PC-3 (cell line): ENCODE results near the gene FGGY. TPM values are rescaled to one million over a fixed set of nuclear protein-coding genes. Genes with fewer than 3 reads are reported as not detected.
"Not testable (repeated sequence)": the region's sequence is repeated elsewhere in the genome, so short reads cannot be mapped to it uniquely, and the experiment has no call there.

Experiments used
- ATAC-seq: fragments of 200-7000 bp; cut with Tn5 transposase; 2 replicates; pipeline ENCODE4 v1.9.1; 2020; ENCODE audit warnings: mild to moderate bottlenecking, moderate library complexity
- BruUV-seq: library from RNA; stranded (reverse); fragments of 400-500 nt; replicated peaks from 2 replicates; lab custom pipeline; 2021; lab: Mats Ljungman, UMichigan
- CTCF ChIA-PET: fragments of 300-600 bp; sonication (Branson Sonifier 250); formaldehyde crosslinking; loops from one replicate; lab custom pipeline; 2022; ENCODE audit warnings: antibody characterized with exemption; lab: Charles Lee
- POLR2A ChIA-PET: fragments of 300-600 bp; sonication (Branson Sonifier 250); formaldehyde crosslinking; loops from one replicate; lab custom pipeline; 2022; ENCODE audit warnings: antibody characterized with exemption; ENCODE audit not compliant: unreplicated experiment; lab: Charles Lee
- DNase-seq: peaks from one replicate; pipeline ENCODE4 v3.0.0-alpha.2; 2015
- H2AFZ ChIP-seq: fragments of 300-600 bp; sonication (generic); 2 replicates; pipeline ENCODE4 v1.6.0; 2016; ENCODE audit warnings: antibody characterized with exemption, low read length
- H3F3A ChIP-seq: fragments of 300-600 bp; sonication (generic); one replicate; pipeline ENCODE4 v1.6.0; 2017; ENCODE audit warnings: antibody characterized with exemption, low read length, control low read depth, mild to moderate bottlenecking; ENCODE audit not compliant: unreplicated experiment
- H3K27ac ChIP-seq: fragments of 300-600 bp; sonication (generic); 2 replicates; pipeline ENCODE4 v1.5.1; 2016; ENCODE audit warnings: mild to moderate bottlenecking, low read length
- H3K27me3 ChIP-seq: fragments of 300-600 bp; sonication (generic); 2 replicates; pipeline ENCODE4 v1.6.1; 2016; ENCODE audit warnings: low read length, mixed read lengths
- H3K36me3 ChIP-seq: fragments of 300-600 bp; sonication (generic); 2 replicates; pipeline ENCODE4 v1.6.1; 2016; ENCODE audit warnings: low read depth, mixed run types, low read length, mixed read lengths
- H3K4me1 ChIP-seq: fragments of 300-600 bp; sonication (generic); 2 replicates; pipeline ENCODE4 v1.5.1; 2016; ENCODE audit warnings: low read length; ENCODE audit not compliant: insufficient read depth
- H3K4me2 ChIP-seq: fragments of 300-600 bp; sonication (generic); 2 replicates; pipeline ENCODE4 v1.6.0; 2016; ENCODE audit warnings: low read length
- H3K4me3 ChIP-seq: fragments of 300-600 bp; sonication (generic); 2 replicates; pipeline ENCODE4 v1.5.1; 2016; ENCODE audit warnings: mild to moderate bottlenecking, low read length, mixed read lengths
- H3K79me2 ChIP-seq: fragments of 300-600 bp; sonication (generic); 2 replicates; pipeline ENCODE4 v1.6.1; 2017; ENCODE audit warnings: low read length, mixed read lengths
- H3K9ac ChIP-seq: fragments of 300-600 bp; sonication (generic); 2 replicates; pipeline ENCODE4 v1.6.0; 2016; ENCODE audit warnings: mild to moderate bottlenecking, low read length
- H3K9me2 ChIP-seq: fragments of 300-600 bp; sonication (generic); replicated peaks from 2 replicates; pipeline ENCODE4 v1.6.1; 2016; ENCODE audit warnings: mixed run types, low read length, mixed read lengths
- H3K9me3 ChIP-seq: fragments of 300-600 bp; sonication (generic); 2 replicates; pipeline ENCODE4 v1.6.1; 2016; ENCODE audit warnings: low read length, mixed read lengths
- H4K20me1 ChIP-seq: fragments of 300-600 bp; sonication (generic); 2 replicates; pipeline ENCODE4 v1.6.1; 2016; ENCODE audit warnings: low read length, mixed read lengths
- EZH2 ChIP-seq: fragments of 300-600 bp; sonication (generic); IDR thresholded peaks from one replicate; pipeline ENCODE4 v1.6.1; 2017; ENCODE audit warnings: antibody characterized with exemption, mild to moderate bottlenecking, low read length; ENCODE audit not compliant: unreplicated experiment
- EZH2phosphoT487 ChIP-seq: fragments of 300-600 bp; sonication (generic); IDR thresholded peaks from 2 replicates; pipeline ENCODE4 v1.6.1; 2018; ENCODE audit warnings: mild to moderate bottlenecking, antibody characterized with exemption, low read length, borderline replicate concordance
- intact Hi-C: fragments of 100-400 bp; cut with micrococcal nuclease; formaldehyde crosslinking; loops from 2 replicates; pipeline ENCODE4 v1.9.0; 2023
- total RNA-seq: library from RNA; depleted of rRNA; stranded (reverse); fragments of >200 nt; gene quantifications from 2 replicates; pipeline ENCODE4 v1.2.3, GENCODE V29; 2014
- TF ChIP-seq, protein P1 (sequence below): fragments of 300-600 bp; sonication (generic); conservative IDR thresholded peaks from 2 replicates; pipeline ENCODE4 v1.5.1; 2017; ENCODE audit warnings: antibody characterized with exemption, low read depth, mild to moderate bottlenecking, low read length

FGGY gene
- total RNA-seq, 1 experiment from 2014 or later, result 7.4 TPM

GRCh38 chr1:59580257-59580656 lies 283.4 kb downstream of the FGGY start:
- H3K79me2 ChIP-seq, result no peaks in the 10 kb centered on the region
- H3K4me2 ChIP-seq, result no peak overlapping the region
- no peak for ATAC-seq
- H3K4me1 ChIP-seq, result no peaks in the 10 kb centered on the region
- no peak overlapping the region for H2AFZ ChIP-seq
- TF ChIP-seq, protein P1, sequence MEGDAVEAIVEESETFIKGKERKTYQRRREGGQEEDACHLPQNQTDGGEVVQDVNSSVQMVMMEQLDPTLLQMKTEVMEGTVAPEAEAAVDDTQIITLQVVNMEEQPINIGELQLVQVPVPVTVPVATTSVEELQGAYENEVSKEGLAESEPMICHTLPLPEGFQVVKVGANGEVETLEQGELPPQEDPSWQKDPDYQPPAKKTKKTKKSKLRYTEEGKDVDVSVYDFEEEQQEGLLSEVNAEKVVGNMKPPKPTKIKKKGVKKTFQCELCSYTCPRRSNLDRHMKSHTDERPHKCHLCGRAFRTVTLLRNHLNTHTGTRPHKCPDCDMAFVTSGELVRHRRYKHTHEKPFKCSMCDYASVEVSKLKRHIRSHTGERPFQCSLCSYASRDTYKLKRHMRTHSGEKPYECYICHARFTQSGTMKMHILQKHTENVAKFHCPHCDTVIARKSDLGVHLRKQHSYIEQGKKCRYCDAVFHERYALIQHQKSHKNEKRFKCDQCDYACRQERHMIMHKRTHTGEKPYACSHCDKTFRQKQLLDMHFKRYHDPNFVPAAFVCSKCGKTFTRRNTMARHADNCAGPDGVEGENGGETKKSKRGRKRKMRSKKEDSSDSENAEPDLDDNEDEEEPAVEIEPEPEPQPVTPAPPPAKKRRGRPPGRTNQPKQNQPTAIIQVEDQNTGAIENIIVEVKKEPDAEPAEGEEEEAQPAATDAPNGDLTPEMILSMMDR, result no peak
- TF ChIP-seq EZH2phosphoT487, result no peak
- TF ChIP-seq EZH2, result no peak
- no peaks in the 10 kb centered on the region for H3K36me3 ChIP-seq
- intact Hi-C loops, result no loop called here
- no peak overlapping the region for H3K4me3 ChIP-seq
- H3F3A ChIP-seq, result no peaks in the 10 kb centered on the region
- H3K9me2 ChIP-seq, result no peaks in the 10 kb centered on the region
- no peaks in the 10 kb centered on the region for H3K9me3 ChIP-seq
- no peaks in the 10 kb centered on the region for H4K20me1 ChIP-seq
- BruUV-seq, result no TSS peak
- H3K27me3 ChIP-seq, result no peaks in the 10 kb centered on the region
- ChIA-PET CTCF (no interaction called here), POLR2A (no interaction called here)
- no peak overlapping the region for H3K9ac ChIP-seq
- H3K27ac ChIP-seq, result no peak overlapping the region
- DNase-seq, result no peak

DNA sequence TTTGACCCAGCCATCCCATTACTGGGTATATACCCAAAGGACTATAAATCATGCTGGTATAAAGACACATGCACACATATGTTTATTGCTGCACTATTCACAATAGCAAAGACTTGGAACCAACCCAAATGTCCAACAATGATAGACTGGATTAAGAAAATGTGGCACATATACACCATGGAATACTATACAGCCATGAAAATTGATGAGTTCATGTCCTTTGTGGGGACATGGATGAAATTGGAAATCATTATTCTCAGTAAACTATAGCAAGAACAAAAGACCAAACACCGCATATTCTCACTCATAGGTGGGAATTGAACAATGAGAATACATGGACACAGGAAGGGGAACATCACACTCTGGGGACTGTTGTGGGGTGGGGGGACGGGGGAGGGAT lies 295.5 kb downstream of the FGGY start:
- H3K9ac ChIP-seq, H3K27me3 ChIP-seq, H3K4me3 ChIP-seq, H3K79me2 ChIP-seq, CTCF ChIA-PET, H3F3A ChIP-seq, H2AFZ ChIP-seq, POLR2A ChIA-PET, H3K9me3 ChIP-seq, H4K20me1 ChIP-seq, H3K4me2 ChIP-seq, DNase-seq, BruUV-seq, ATAC-seq, H3K9me2 ChIP-seq, H3K27ac ChIP-seq, H3K36me3 ChIP-seq: not testable (repeated sequence)
- peaks cover 25% of the 10 kb centered on the region for H3K4me1 ChIP-seq
- intact Hi-C loops, result loop anchor here (10.0 kb wide), 1 partner anchor 808 kb away; the partner anchor contains the start of gene JUN

DNA sequence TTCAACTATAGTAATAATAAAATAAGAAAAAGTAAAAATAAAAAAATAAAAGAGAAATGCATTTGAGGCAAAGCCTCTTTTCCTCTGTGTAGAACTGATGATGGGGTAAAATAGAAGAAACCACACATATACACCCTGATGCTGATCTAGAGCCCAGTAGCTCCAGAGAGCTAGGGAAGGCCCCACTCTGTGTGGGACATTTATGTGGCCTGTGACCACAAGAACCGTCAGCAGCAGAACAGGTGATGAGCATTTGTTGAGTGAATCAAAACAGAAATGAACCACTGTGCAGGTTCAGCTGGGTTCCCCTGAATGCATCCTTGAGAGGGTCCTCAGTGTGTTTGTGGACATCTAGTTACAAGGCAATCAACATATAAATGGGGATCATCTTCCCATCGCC lies 296.0 kb downstream of the FGGY start:
- no peaks in the 10 kb centered on the region for H3K9me3 ChIP-seq
- H3K9ac ChIP-seq, result no peak overlapping the region
- no peaks in the 10 kb centered on the region for H4K20me1 ChIP-seq
- no peaks in the 10 kb centered on the region for H3F3A ChIP-seq
- H2AFZ ChIP-seq, result no peak overlapping the region
- DNase-seq (no peak), ATAC-seq (no peak)
- H3K9me2 ChIP-seq, result no peaks in the 10 kb centered on the region
- H3K36me3 ChIP-seq, result no peaks in the 10 kb centered on the region
- no peak overlapping the region for H3K4me2 ChIP-seq
- no TSS peak for BruUV-seq
- no peak overlapping the region for H3K27ac ChIP-seq
- intact Hi-C loops, result loop anchor here (10.0 kb wide), 1 partner anchor 808 kb away; the partner anchor contains the start of gene JUN
- H3K27me3 ChIP-seq, result no peaks in the 10 kb centered on the region
- H3K4me3 ChIP-seq, result no peak overlapping the region
- no peaks in the 10 kb centered on the region for H3K79me2 ChIP-seq
- CTCF ChIA-PET, result no interaction called here
- POLR2A ChIA-PET, result no interaction called here
- H3K4me1 ChIP-seq, result peaks cover 25% of the 10 kb centered on the region
- TF ChIP-seq, protein P1, result no peak
- TF ChIP-seq EZH2phosphoT487 (no peak), EZH2 (no peak)
